BLaER1 (cell line): ENCODE results near the gene CLEC9A.

Source experiments
- H3K27ac ChIP-seq: shearing (Covaris generic); formaldehyde crosslinking; 2 replicates; pipeline ENCODE4 v1.8.1; 2022
- H3K27me3 ChIP-seq: shearing (Covaris generic); formaldehyde crosslinking; 2 replicates; pipeline ENCODE4 v1.8.1; 2022
- H3K36me3 ChIP-seq: shearing (Covaris generic); formaldehyde crosslinking; 2 replicates; pipeline ENCODE4 v1.8.1; 2022
- H3K4me1 ChIP-seq: shearing (Covaris generic); formaldehyde crosslinking; 2 replicates; pipeline ENCODE4 v1.8.1; 2022
- H3K4me2 ChIP-seq: shearing (Covaris generic); formaldehyde crosslinking; 2 replicates; pipeline ENCODE4 v1.8.1; 2022
- H3K4me3 ChIP-seq: shearing (Covaris generic); formaldehyde crosslinking; 2 replicates; pipeline ENCODE4 v1.8.1; 2022
- H3K9ac ChIP-seq: shearing (Covaris generic); formaldehyde crosslinking; 2 replicates; pipeline ENCODE4 v1.8.1; 2022
- H3K9me3 ChIP-seq: shearing (Covaris generic); formaldehyde crosslinking; 2 replicates; pipeline ENCODE4 v1.8.1; 2022
- H4K20me1 ChIP-seq: shearing (Covaris generic); formaldehyde crosslinking; 2 replicates; pipeline ENCODE4 v1.8.1; 2022
- Cebpa-rat ChIP-seq: shearing (Covaris generic); IDR thresholded peaks from 2 replicates; pipeline ENCODE4 v1.8.1; 2022

Gene CLEC9A

GRCh38 chr12:10101042-10101579 lies 70.6 kb downstream of the CLEC9A start:
- no peak overlapping the region for H3K9ac ChIP-seq
- no peak overlapping the region for H3K4me2 ChIP-seq
- peaks cover 10% of the 10 kb centered on the region; the same call in 1 of the 2 replicates for H3K9me3 ChIP-seq
- TF ChIP-seq Cebpa-rat, result no peak
- no peaks in the 10 kb centered on the region for H3K27me3 ChIP-seq
- no peak overlapping the region for H3K4me3 ChIP-seq
- no peaks in the 10 kb centered on the region for H3K36me3 ChIP-seq
- H3K27ac ChIP-seq, result no peak overlapping the region
- no peaks in the 10 kb centered on the region for H4K20me1 ChIP-seq
- H3K4me1 ChIP-seq, result no peaks in the 10 kb centered on the region

- Histone ChIP-seq H3K4me1 (no peaks in the 10 kb centered on the region), H3K9ac (no peak overlapping the region), H3K4me2 (no peak overlapping the region), H3K27ac (no peak overlapping the region), H3K36me3 (no peaks in the 10 kb centered on the region), H3K27me3 (no peaks in the 10 kb centered on the region), H3K9me3 (peaks cover 10% of the 10 kb centered on the region; the same call in 1 of the 2 replicates), H4K20me1 (no peaks in the 10 kb centered on the region), H3K4me3 (no peak overlapping the region)
- no peak for TF ChIP-seq Cebpa-rat
Measured at GRCh38 chr12:10101648-10102220, 71.3 kb downstream of the CLEC9A start.

GRCh38 chr12:10102322-10102721 lies 71.8 kb downstream of the CLEC9A start:
- no peak overlapping the region for H3K27ac ChIP-seq
- no peak overlapping the region for H3K4me3 ChIP-seq
- no peaks in the 10 kb centered on the region for H3K36me3 ChIP-seq
- H4K20me1 ChIP-seq, result no peaks in the 10 kb centered on the region
- H3K4me1 ChIP-seq, result no peaks in the 10 kb centered on the region
- H3K9ac ChIP-seq, result no peak overlapping the region
- H3K27me3 ChIP-seq, result no peaks in the 10 kb centered on the region
- TF ChIP-seq Cebpa-rat, result no peak
- H3K4me2 ChIP-seq, result no peak overlapping the region
- peaks cover 10% of the 10 kb centered on the region; the same call in 1 of the 2 replicates for H3K9me3 ChIP-seq

GRCh38 chr12:10110256-10110844 lies 79.9 kb downstream of the CLEC9A start:
- Histone ChIP-seq H3K27me3 (no peaks in the 10 kb centered on the region), H3K9ac (no peak overlapping the region), H3K4me2 (no peak overlapping the region), H3K9me3 (peaks cover 14% of the 10 kb centered on the region), H3K4me1 (no peaks in the 10 kb centered on the region), H4K20me1 (no peaks in the 10 kb centered on the region), H3K27ac (no peak overlapping the region), H3K36me3 (no peaks in the 10 kb centered on the region), H3K4me3 (no peak overlapping the region)
- TF ChIP-seq Cebpa-rat, result no peak

GRCh38 chr12:10111451-10111850 lies 81.0 kb downstream of the CLEC9A start:
- Histone ChIP-seq H3K9ac (no peak overlapping the region), H3K4me2 (no peak overlapping the region), H3K9me3 (peaks cover 14% of the 10 kb centered on the region), H3K27me3 (no peaks in the 10 kb centered on the region), H4K20me1 (no peaks in the 10 kb centered on the region), H3K4me1 (no peaks in the 10 kb centered on the region), H3K27ac (no peak overlapping the region), H3K4me3 (no peak overlapping the region), H3K36me3 (no peaks in the 10 kb centered on the region)
- no peak for TF ChIP-seq Cebpa-rat

GRCh38 chr12:10113075-10113474 lies 82.6 kb downstream of the CLEC9A start:
- H3K9ac ChIP-seq, result no peak overlapping the region
- TF ChIP-seq Cebpa-rat, result no peak
- no peaks in the 10 kb centered on the region for H4K20me1 ChIP-seq
- H3K4me3 ChIP-seq, result no peak overlapping the region
- H3K27me3 ChIP-seq, result no peaks in the 10 kb centered on the region
- H3K27ac ChIP-seq, result no peak overlapping the region
- H3K36me3 ChIP-seq, result no peaks in the 10 kb centered on the region
- H3K4me1 ChIP-seq, result no peaks in the 10 kb centered on the region
- no peak overlapping the region for H3K4me2 ChIP-seq
- H3K9me3 ChIP-seq, result peaks cover 14% of the 10 kb centered on the region

- Histone ChIP-seq H3K4me1 (no peaks in the 10 kb centered on the region), H3K27ac (no peak overlapping the region), H3K27me3 (no peaks in the 10 kb centered on the region), H3K36me3 (no peaks in the 10 kb centered on the region), H3K4me2 (no peak overlapping the region), H3K9ac (no peak overlapping the region), H3K4me3 (no peak overlapping the region), H4K20me1 (no peaks in the 10 kb centered on the region), H3K9me3 (peaks cover 14% of the 10 kb centered on the region)
- no peak for TF ChIP-seq Cebpa-rat
Measured at GRCh38 chr12:10113920-10114319, 83.4 kb downstream of the CLEC9A start.

GRCh38 chr12:10115311-10115710 lies 84.8 kb downstream of the CLEC9A start:
- no peak overlapping the region for H3K9ac ChIP-seq
- no peak overlapping the region for H3K4me3 ChIP-seq
- no peaks in the 10 kb centered on the region for H3K36me3 ChIP-seq

More at GRCh38 chr12:10115311-10115710, 84.8 kb downstream of the CLEC9A start:
- Histone ChIP-seq H3K4me2 (no peak overlapping the region), H3K9me3 (peaks cover 14% of the 10 kb centered on the region), H3K4me1 (no peaks in the 10 kb centered on the region), H3K27me3 (no peaks in the 10 kb centered on the region), H3K27ac (no peak overlapping the region), H4K20me1 (no peaks in the 10 kb centered on the region)
- no peak for TF ChIP-seq Cebpa-rat
